HEK293T (cell line): ENCODE data around the gene SPATA31D3.

Experiments used
- ARNT ChIP-seq: fragments of 450-650 bp; IDR thresholded peaks from 2 replicates; pipeline ENCODE4 v1.6.1; 2017; ENCODE audit warnings: mild to moderate bottlenecking
- BHLHE40 ChIP-seq: fragments of 450-650 bp; IDR thresholded peaks from 2 replicates; pipeline ENCODE4 v1.6.1; 2016; ENCODE audit warnings: mild to moderate bottlenecking, moderate library complexity, borderline replicate concordance
- CTBP1 ChIP-seq: fragments of 450-650 bp; IDR thresholded peaks from 2 replicates; pipeline ENCODE4 v1.6.1; 2016; ENCODE audit warnings: borderline replicate concordance
- ELF4 ChIP-seq: fragments of 450-650 bp; IDR thresholded peaks from 2 replicates; pipeline ENCODE4 v1.6.1; 2017; ENCODE audit warnings: antibody characterized with exemption
- FOXK2 ChIP-seq: fragments of 450-650 bp; IDR thresholded peaks from 2 replicates; pipeline ENCODE4 v1.6.1; 2016; ENCODE audit warnings: mild to moderate bottlenecking
- FOXM1 ChIP-seq: fragments of 450-650 bp; IDR thresholded peaks from 2 replicates; pipeline ENCODE4 v1.6.1; 2017; ENCODE audit warnings: mild to moderate bottlenecking, borderline replicate concordance
- HDGF ChIP-seq: fragments of 450-650 bp; IDR thresholded peaks from 2 replicates; pipeline ENCODE4 v1.6.1; 2017; ENCODE audit warnings: antibody characterized with exemption, borderline replicate concordance
- L3MBTL2 ChIP-seq: fragments of 450-650 bp; conservative IDR thresholded peaks from 2 replicates; pipeline ENCODE4 v1.6.1; 2016; ENCODE audit warnings: mild to moderate bottlenecking
- LEF1 ChIP-seq: fragments of 450-650 bp; IDR thresholded peaks from 2 replicates; pipeline ENCODE4 v1.6.1; 2017; ENCODE audit warnings: mild to moderate bottlenecking, borderline replicate concordance
- SP1 ChIP-seq: fragments of 450-650 bp; IDR thresholded peaks from 2 replicates; pipeline ENCODE4 v1.6.1; 2017
- SUZ12 ChIP-seq: fragments of 450-650 bp; IDR thresholded peaks from 2 replicates; pipeline ENCODE4 v1.6.1; 2016; ENCODE audit warnings: mild to moderate bottlenecking
- TARDBP ChIP-seq: fragments of 450-650 bp; IDR thresholded peaks from 2 replicates; pipeline ENCODE4 v1.6.1; 2016
- ZNF384 ChIP-seq: fragments of 450-650 bp; IDR thresholded peaks from 2 replicates; pipeline ENCODE4 v1.6.1; 2016
- TF ChIP-seq, protein P1 (sequence below): fragments of 450-650 bp; IDR thresholded peaks from 2 replicates; pipeline ENCODE4 v1.6.1; 2016

DNA sequence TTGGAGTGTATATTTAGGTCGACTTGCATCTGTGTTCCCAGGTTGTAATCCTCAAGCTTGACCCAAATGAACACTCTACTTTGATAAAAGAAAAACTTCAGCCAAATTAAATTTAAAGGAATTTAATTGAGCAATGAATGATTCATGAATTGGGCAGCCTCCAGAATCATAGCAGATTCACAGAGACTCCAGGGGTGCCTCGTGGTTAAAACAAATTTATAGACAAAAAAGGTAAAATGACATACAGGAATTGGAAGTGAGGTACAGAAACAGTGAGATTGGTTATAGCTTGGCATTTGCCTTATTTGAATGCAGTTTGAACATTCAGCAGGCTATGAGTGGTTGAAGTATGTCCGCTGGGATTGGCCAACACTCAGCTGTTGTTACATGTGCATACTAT lies 36.6 kb upstream of the SPATA31D3 start:
- TF ChIP-seq SP1 = no peak
- no peak for TF ChIP-seq SUZ12
- no peak for TF ChIP-seq ZNF384
- TF ChIP-seq HDGF = no peak
- no peak for TF ChIP-seq BHLHE40
- TF ChIP-seq FOXM1 = no peak
- TF ChIP-seq, protein P1, sequence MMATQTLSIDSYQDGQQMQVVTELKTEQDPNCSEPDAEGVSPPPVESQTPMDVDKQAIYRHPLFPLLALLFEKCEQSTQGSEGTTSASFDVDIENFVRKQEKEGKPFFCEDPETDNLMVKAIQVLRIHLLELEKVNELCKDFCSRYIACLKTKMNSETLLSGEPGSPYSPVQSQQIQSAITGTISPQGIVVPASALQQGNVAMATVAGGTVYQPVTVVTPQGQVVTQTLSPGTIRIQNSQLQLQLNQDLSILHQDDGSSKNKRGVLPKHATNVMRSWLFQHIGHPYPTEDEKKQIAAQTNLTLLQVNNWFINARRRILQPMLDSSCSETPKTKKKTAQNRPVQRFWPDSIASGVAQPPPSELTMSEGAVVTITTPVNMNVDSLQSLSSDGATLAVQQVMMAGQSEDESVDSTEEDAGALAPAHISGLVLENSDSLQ = no peak
- no peak for TF ChIP-seq FOXK2
- TF ChIP-seq ARNT = no peak
- no peak for TF ChIP-seq ELF4
- no peak for TF ChIP-seq CTBP1
- TF ChIP-seq LEF1 = no peak
- TF ChIP-seq L3MBTL2 = no peak
- no peak for TF ChIP-seq TARDBP
